ENCODE data around the gene GPR78. TPM values are rescaled to one million over a fixed set of nuclear protein-coding genes. Genes with fewer than 3 reads are reported as not detected.
A peak's percentile ranks its signal among the peaks of the same experiment; 100 is the strongest.

The GPR78 gene
- total and polyA plus RNA-seq, 2 donors (not counting 1 experiment from before 2014, with no cell fraction given): 0.20 to 0.33 TPM

GRCh38 chr4:8589336-8589735 lies 9.1 kb downstream of the GPR78 start:
- Histone ChIP-seq H3K4me1 (ENCODE audit: control insufficient read depth, extremely low read depth, insufficient read depth, low read length) (peaks cover 3% of the 10 kb centered on the region), H4K20me1 (ENCODE audit: control insufficient read depth, extremely low read depth, insufficient read depth, low read length) (no peaks in the 10 kb centered on the region), H3K4me2 (ENCODE audit: extremely low read depth, insufficient read depth, low read length) (no peak overlapping the region), H3K9me3 (ENCODE audit: control insufficient read depth, insufficient read depth, low read depth, low read length) (no peaks in the 10 kb centered on the region), H3K36me3 (ENCODE audit: control insufficient read depth, insufficient read depth, low read length) (no peaks in the 10 kb centered on the region), H2AFZ (ENCODE audit: low read length) (no peak overlapping the region), H3K4me3 (replicated peaks in 1 of 4; ENCODE audit: control extremely low read depth in 1 of 4, insufficient read depth in 1 of 4, low read depth in 3 of 4, low read length in 4 of 4) (no peak overlapping the region), H3K79me2 (ENCODE audit: control insufficient read depth, insufficient read depth, low read length) (no peaks in the 10 kb centered on the region), H3K27ac (ENCODE audit: insufficient read depth, low read length) (no peak overlapping the region), H3K9ac (ENCODE audit: insufficient read depth, low read length) (no peak overlapping the region), H3K27me3 (ENCODE audit: control insufficient read depth, insufficient read depth, low read length) (peaks cover 19% of the 10 kb centered on the region)
- no peak for DNase-seq (ENCODE audit: low read depth in 2 of 2)
- TF ChIP-seq EZH2 (IDR thresholded peaks at IDR 0.05; ENCODE audit: low read length, missing control alignments): no peak
- TF ChIP-seq, protein P1, sequence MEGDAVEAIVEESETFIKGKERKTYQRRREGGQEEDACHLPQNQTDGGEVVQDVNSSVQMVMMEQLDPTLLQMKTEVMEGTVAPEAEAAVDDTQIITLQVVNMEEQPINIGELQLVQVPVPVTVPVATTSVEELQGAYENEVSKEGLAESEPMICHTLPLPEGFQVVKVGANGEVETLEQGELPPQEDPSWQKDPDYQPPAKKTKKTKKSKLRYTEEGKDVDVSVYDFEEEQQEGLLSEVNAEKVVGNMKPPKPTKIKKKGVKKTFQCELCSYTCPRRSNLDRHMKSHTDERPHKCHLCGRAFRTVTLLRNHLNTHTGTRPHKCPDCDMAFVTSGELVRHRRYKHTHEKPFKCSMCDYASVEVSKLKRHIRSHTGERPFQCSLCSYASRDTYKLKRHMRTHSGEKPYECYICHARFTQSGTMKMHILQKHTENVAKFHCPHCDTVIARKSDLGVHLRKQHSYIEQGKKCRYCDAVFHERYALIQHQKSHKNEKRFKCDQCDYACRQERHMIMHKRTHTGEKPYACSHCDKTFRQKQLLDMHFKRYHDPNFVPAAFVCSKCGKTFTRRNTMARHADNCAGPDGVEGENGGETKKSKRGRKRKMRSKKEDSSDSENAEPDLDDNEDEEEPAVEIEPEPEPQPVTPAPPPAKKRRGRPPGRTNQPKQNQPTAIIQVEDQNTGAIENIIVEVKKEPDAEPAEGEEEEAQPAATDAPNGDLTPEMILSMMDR (conservative IDR thresholded peaks at IDR 0.05 in 1 of 2, IDR thresholded peaks at IDR 0.05 in 1 of 2; ENCODE audit: low read depth in 1 of 2, low read length in 2 of 2): no peak

- peak in 1 of 2 donors; percentile 32 for DNase-seq (ENCODE audit: low read depth in 2 of 2)
- H3K36me3 ChIP-seq (ENCODE audit: control insufficient read depth, insufficient read depth, low read length): no peaks in the 10 kb centered on the region
- no peaks in the 10 kb centered on the region for H4K20me1 ChIP-seq (ENCODE audit: control insufficient read depth, extremely low read depth, insufficient read depth, low read length)
- H3K9ac ChIP-seq (ENCODE audit: insufficient read depth, low read length): no peak overlapping the region
- peaks cover 18% of the 10 kb centered on the region for H3K27me3 ChIP-seq (ENCODE audit: control insufficient read depth, insufficient read depth, low read length)
- peaks cover 3% of the 10 kb centered on the region for H3K4me1 ChIP-seq (ENCODE audit: control insufficient read depth, extremely low read depth, insufficient read depth, low read length)
- H3K4me2 ChIP-seq (ENCODE audit: extremely low read depth, insufficient read depth, low read length): no peak overlapping the region
- H3K9me3 ChIP-seq (ENCODE audit: control insufficient read depth, insufficient read depth, low read depth, low read length): no peaks in the 10 kb centered on the region
- no peak overlapping the region for H2AFZ ChIP-seq (ENCODE audit: low read length)
- TF ChIP-seq, protein P1 (conservative IDR thresholded peaks at IDR 0.05 in 1 of 2, IDR thresholded peaks at IDR 0.05 in 1 of 2; ENCODE audit: low read depth in 1 of 2, low read length in 2 of 2): no peak
- TF ChIP-seq EZH2 (IDR thresholded peaks at IDR 0.05; ENCODE audit: low read length, missing control alignments): no peak
- H3K4me3 ChIP-seq (replicated peaks in 1 of 4; ENCODE audit: control extremely low read depth in 1 of 4, insufficient read depth in 1 of 4, low read depth in 3 of 4, low read length in 4 of 4): no peak overlapping the region
- H3K79me2 ChIP-seq (ENCODE audit: control insufficient read depth, insufficient read depth, low read length): no peaks in the 10 kb centered on the region
- no peak overlapping the region for H3K27ac ChIP-seq (ENCODE audit: insufficient read depth, low read length)
Measured at GRCh38 chr4:8589823-8590545, 9.8 kb downstream of the GPR78 start.

- Histone ChIP-seq H4K20me1 (ENCODE audit: control insufficient read depth, extremely low read depth, insufficient read depth, low read length) (no peaks in the 10 kb centered on the region), H3K9me3 (ENCODE audit: control insufficient read depth, insufficient read depth, low read depth, low read length) (no peaks in the 10 kb centered on the region), H3K4me2 (ENCODE audit: extremely low read depth, insufficient read depth, low read length) (no peak overlapping the region), H3K4me1 (ENCODE audit: control insufficient read depth, extremely low read depth, insufficient read depth, low read length) (peaks cover 3% of the 10 kb centered on the region), H2AFZ (ENCODE audit: low read length) (no peak overlapping the region), H3K9ac (ENCODE audit: insufficient read depth, low read length) (no peak overlapping the region), H3K27me3 (ENCODE audit: control insufficient read depth, insufficient read depth, low read length) (peaks cover 18% of the 10 kb centered on the region), H3K36me3 (ENCODE audit: control insufficient read depth, insufficient read depth, low read length) (no peaks in the 10 kb centered on the region), H3K4me3 (replicated peaks in 1 of 4; ENCODE audit: control extremely low read depth in 1 of 4, insufficient read depth in 1 of 4, low read depth in 3 of 4, low read length in 4 of 4) (no peak overlapping the region), H3K27ac (ENCODE audit: insufficient read depth, low read length) (no peak overlapping the region), H3K79me2 (ENCODE audit: control insufficient read depth, insufficient read depth, low read length) (no peaks in the 10 kb centered on the region)
- DNase-seq (ENCODE audit: low read depth in 2 of 2): no peak
- TF ChIP-seq EZH2 (IDR thresholded peaks at IDR 0.05; ENCODE audit: low read length, missing control alignments): no peak
- TF ChIP-seq, protein P1 (conservative IDR thresholded peaks at IDR 0.05 in 1 of 2, IDR thresholded peaks at IDR 0.05 in 1 of 2; ENCODE audit: low read depth in 1 of 2, low read length in 2 of 2): no peak
Measured at GRCh38 chr4:8590546-8590880, 10.3 kb downstream of the GPR78 start.

Measured in fibroblast of lung (primary cell).